Measurements from ENCODE around the gene B4GAT1.

The B4GAT1 gene

DNA sequence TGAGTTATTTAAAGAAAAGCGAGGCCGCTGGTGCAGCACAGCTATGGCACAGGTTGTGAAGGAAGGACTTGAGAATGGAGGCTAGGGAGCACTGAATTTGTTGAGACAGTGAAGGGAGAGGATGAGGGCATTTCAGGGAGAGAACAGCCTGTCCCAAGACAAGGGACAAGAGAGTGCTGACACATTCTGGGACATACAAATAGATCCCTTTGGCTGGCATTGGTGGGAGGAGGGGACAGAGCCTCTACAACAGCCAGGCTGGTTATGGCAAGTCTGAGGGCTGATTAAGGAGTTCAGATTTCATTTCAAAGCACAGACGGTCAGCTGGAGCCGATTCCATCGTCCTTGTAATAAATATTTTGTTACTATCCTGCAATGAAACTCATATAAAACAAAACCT is 25.8 kb upstream of the B4GAT1 start:
- no peak overlapping the region for H3K14ac ChIP-seq (ENCODE audit: low read length in 2 of 2)
- no peak overlapping the region for H2BK5ac ChIP-seq (ENCODE audit: low read depth, low read length, poor library complexity, severe bottlenecking)
- H2BK15ac ChIP-seq (ENCODE audit: low read depth, poor library complexity, severe bottlenecking), result no peak overlapping the region
- H2BK12ac ChIP-seq (ENCODE audit: low read length in 2 of 2), result peak overlapping the region in 1 of 2 experiments; percentile 19
- H4K91ac ChIP-seq (ENCODE audit: low read length), result no peak overlapping the region
- no peak overlapping the region for H3K4me2 ChIP-seq (ENCODE audit: low read length, poor library complexity, severe bottlenecking)
- no peak overlapping the region for H4K8ac ChIP-seq (ENCODE audit: low read length)
- H3K9ac ChIP-seq (ENCODE audit: low read length), result no peak overlapping the region
- H3K9me3 ChIP-seq (ENCODE audit: control insufficient read depth, low read length), result no peaks in the 10 kb centered on the region
- H3K4me3 ChIP-seq (ENCODE audit: insufficient read depth in 1 of 2, low read depth in 1 of 2, low read length in 2 of 2), result no peak overlapping the region
- H3K23ac ChIP-seq (ENCODE audit: low read length in 2 of 2), result no peak overlapping the region
- H3K4ac ChIP-seq (ENCODE audit: low read depth in 1 of 2, low read length in 2 of 2), result no peak overlapping the region
- peaks cover 0 to 33% of the 10 kb centered on the region in 2 experiments for H3K27me3 ChIP-seq (ENCODE audit: control insufficient read depth in 1 of 2, insufficient read depth in 1 of 2, low read length in 2 of 2)
- peaks cover 29% of the 10 kb centered on the region for H3K4me1 ChIP-seq (ENCODE audit: control insufficient read depth, insufficient read depth, low read depth, low read length)
- peaks cover 0 to 13% of the 10 kb centered on the region in 2 experiments for H3K36me3 ChIP-seq (ENCODE audit: control insufficient read depth in 1 of 2, insufficient read depth in 2 of 2, low read depth in 1 of 2, low read length in 2 of 2)
- H3K27ac ChIP-seq (ENCODE audit: low read length, poor library complexity, severe bottlenecking), result no peak overlapping the region
- 93% methylated on average over 2 of the region's 5 CpGs for WGBS
- no peak overlapping the region for H2AK5ac ChIP-seq (ENCODE audit: low read length, severe bottlenecking)
- DNase-seq, result no peak
- H2AFZ ChIP-seq (ENCODE audit: low read depth, low read length), result no peak overlapping the region
- peaks cover 5% of the 10 kb centered on the region for H3K79me1 ChIP-seq (replicated peaks; ENCODE audit: low read length, poor library complexity, severe bottlenecking)
- no peak overlapping the region for H3K18ac ChIP-seq (ENCODE audit: low read depth in 1 of 2, low read length in 2 of 2)
- no peak overlapping the region for H2BK120ac ChIP-seq (ENCODE audit: low read depth, low read length)

DNA sequence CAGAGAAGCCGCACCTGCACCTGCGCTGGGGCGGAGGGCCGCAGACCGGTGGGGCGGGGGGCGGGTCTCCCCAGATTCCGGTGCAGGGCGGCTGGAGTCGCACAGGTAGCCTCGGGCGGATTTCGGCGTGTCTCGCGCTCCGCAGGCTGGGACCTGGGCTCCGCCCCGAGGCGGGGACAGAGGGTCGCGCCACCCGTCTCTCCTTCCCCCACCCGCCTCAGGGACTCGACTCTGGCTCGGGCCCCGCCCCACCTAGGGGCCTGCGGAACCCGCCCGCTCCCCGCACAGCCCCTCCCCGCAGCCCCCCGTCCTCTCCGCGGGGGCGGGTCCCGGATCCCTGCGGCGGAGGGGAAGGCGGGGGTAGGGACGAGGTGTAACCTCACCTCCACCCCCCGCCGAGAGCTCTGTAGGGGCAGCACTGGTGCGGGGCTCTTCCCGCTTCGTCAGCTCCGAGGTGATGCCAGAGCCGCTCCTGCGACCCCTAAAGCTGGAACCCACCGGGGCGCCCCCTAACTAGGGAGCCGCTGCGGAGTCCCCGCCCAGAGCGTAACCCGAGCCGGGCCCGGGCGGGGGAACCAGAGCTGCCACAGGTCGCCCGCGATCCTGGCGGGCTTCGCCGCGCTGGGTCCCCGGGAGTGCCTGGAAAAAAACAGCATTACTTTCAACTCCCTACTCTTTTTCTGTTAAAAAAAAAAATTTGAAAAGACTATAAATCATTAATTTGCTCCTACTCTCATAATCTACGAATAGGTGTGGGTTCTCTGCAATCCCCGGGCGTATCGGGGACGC is 24.4 kb upstream of the B4GAT1 start, which contains the start of gene SLC29A2:
Gene SLC29A2, minus strand, starts transcription at position 134 of the 789 bp plus-strand sequence. CDS start 169 bp downstream, outside the sequence.
- Histone ChIP-seq H4K8ac (ENCODE audit: low read length) (peak within 1 kb of the TSS; percentile 53), H2BK5ac (ENCODE audit: low read depth, low read length, poor library complexity, severe bottlenecking) (no peak within 1 kb of the TSS), H2AFZ (ENCODE audit: low read depth, low read length) (peak within 1 kb of the TSS; percentile 95), H2BK15ac (ENCODE audit: low read depth, poor library complexity, severe bottlenecking) (peak within 1 kb of the TSS; percentile 46), H3K36me3 (ENCODE audit: control insufficient read depth in 1 of 2, insufficient read depth in 2 of 2, low read depth in 1 of 2, low read length in 2 of 2) (peaks cover 0 to 22% of the 10 kb centered on the region in 2 experiments), H3K4ac (ENCODE audit: low read depth in 1 of 2, low read length in 2 of 2) (peak within 1 kb of the TSS in 1 of 2 experiments; percentile 73), H3K4me3 (ENCODE audit: insufficient read depth in 1 of 2, low read depth in 1 of 2, low read length in 2 of 2) (peak within 1 kb of the TSS; percentile 74 to 85), H2AK5ac (ENCODE audit: low read length, severe bottlenecking) (peak within 1 kb of the TSS; percentile 67), H3K14ac (ENCODE audit: low read length in 2 of 2) (peak within 1 kb of the TSS in 1 of 2 experiments; percentile 64), H3K27me3 (ENCODE audit: control insufficient read depth in 1 of 2, insufficient read depth in 1 of 2, low read length in 2 of 2) (peaks cover 0 to 33% of the 10 kb centered on the region in 2 experiments), H3K9ac (ENCODE audit: low read length) (peak within 1 kb of the TSS; percentile 56), H4K91ac (ENCODE audit: low read length) (no peak within 1 kb of the TSS), H3K23ac (ENCODE audit: low read length in 2 of 2) (peak within 1 kb of the TSS in 1 of 2 experiments; percentile 77), H3K4me2 (ENCODE audit: low read length, poor library complexity, severe bottlenecking) (peak within 1 kb of the TSS; percentile 97), H2BK12ac (ENCODE audit: low read length in 2 of 2) (peak within 1 kb of the TSS in 1 of 2 experiments; percentile 67), H3K4me1 (ENCODE audit: control insufficient read depth, insufficient read depth, low read depth, low read length) (peaks cover 30% of the 10 kb centered on the region), H2BK120ac (ENCODE audit: low read depth, low read length) (peak within 1 kb of the TSS; percentile 27), H3K79me1 (replicated peaks; ENCODE audit: low read length, poor library complexity, severe bottlenecking) (peaks cover 5% of the 10 kb centered on the region), H3K27ac (ENCODE audit: low read length, poor library complexity, severe bottlenecking) (no peak within 1 kb of the TSS), H3K18ac (ENCODE audit: low read depth in 1 of 2, low read length in 2 of 2) (peak within 1 kb of the TSS; percentile 19 to 93), H3K9me3 (ENCODE audit: control insufficient read depth, low read length) (no peaks in the 10 kb centered on the region)
- 1% methylated on average over 33 of the region's 72 CpGs for WGBS
- DNase-seq, result peak; percentile 51

GRCh38 chr11:66369073-66369894 is 21.9 kb upstream of the B4GAT1 start:
- no peaks in the 10 kb centered on the region for H3K9me3 ChIP-seq (ENCODE audit: control insufficient read depth, low read length)
- H2AFZ ChIP-seq (ENCODE audit: low read depth, low read length), result no peak overlapping the region
- peak overlapping the region; percentile 86 for H2BK15ac ChIP-seq (ENCODE audit: low read depth, poor library complexity, severe bottlenecking)
- H3K14ac ChIP-seq (ENCODE audit: low read length in 2 of 2), result no peak overlapping the region
- H3K23ac ChIP-seq (ENCODE audit: low read length in 2 of 2), result no peak overlapping the region
- no peak overlapping the region for H3K4ac ChIP-seq (ENCODE audit: low read depth in 1 of 2, low read length in 2 of 2)
- H3K4me3 ChIP-seq (ENCODE audit: insufficient read depth in 1 of 2, low read depth in 1 of 2, low read length in 2 of 2), result no peak overlapping the region
- peaks cover 0 to 26% of the 10 kb centered on the region in 2 experiments for H3K27me3 ChIP-seq (ENCODE audit: control insufficient read depth in 1 of 2, insufficient read depth in 1 of 2, low read length in 2 of 2)
- H3K4me1 ChIP-seq (ENCODE audit: control insufficient read depth, insufficient read depth, low read depth, low read length), result peaks cover 30% of the 10 kb centered on the region
- peaks cover 0 to 35% of the 10 kb centered on the region in 2 experiments for H3K36me3 ChIP-seq (ENCODE audit: control insufficient read depth in 1 of 2, insufficient read depth in 2 of 2, low read depth in 1 of 2, low read length in 2 of 2)
- 95% methylated on average over 25 of the region's 25 CpGs for WGBS
- no peak overlapping the region for H2BK120ac ChIP-seq (ENCODE audit: low read depth, low read length)
- H3K79me1 ChIP-seq (replicated peaks; ENCODE audit: low read length, poor library complexity, severe bottlenecking), result peaks cover 5% of the 10 kb centered on the region
- no peak for DNase-seq
- H3K9ac ChIP-seq (ENCODE audit: low read length), result peak overlapping the region; percentile 30
- H2AK5ac ChIP-seq (ENCODE audit: low read length, severe bottlenecking), result peak overlapping the region; percentile 29
- no peak overlapping the region for H3K18ac ChIP-seq (ENCODE audit: low read depth in 1 of 2, low read length in 2 of 2)
- H3K27ac ChIP-seq (ENCODE audit: low read length, poor library complexity, severe bottlenecking), result peak overlapping the region; percentile 18
- H2BK5ac ChIP-seq (ENCODE audit: low read depth, low read length, poor library complexity, severe bottlenecking), result no peak overlapping the region
- no peak overlapping the region for H3K4me2 ChIP-seq (ENCODE audit: low read length, poor library complexity, severe bottlenecking)
- H2BK12ac ChIP-seq (ENCODE audit: low read length in 2 of 2), result no peak overlapping the region
- peak overlapping the region; percentile 40 for H4K91ac ChIP-seq (ENCODE audit: low read length)
- H4K8ac ChIP-seq (ENCODE audit: low read length), result no peak overlapping the region

All from mesenchymal stem cell (in vitro differentiated cells and primary cell).